Epidermal melanocyte (primary cell): ENCODE measurements around the gene CLEC2L.

Experiments
- DNase-seq: peaks from one replicate; pipeline ENCODE4 v3.0.0; 2011; ENCODE audit warnings: low spot score; ENCODE audit not compliant: insufficient read length

Gene CLEC2L

DNA sequence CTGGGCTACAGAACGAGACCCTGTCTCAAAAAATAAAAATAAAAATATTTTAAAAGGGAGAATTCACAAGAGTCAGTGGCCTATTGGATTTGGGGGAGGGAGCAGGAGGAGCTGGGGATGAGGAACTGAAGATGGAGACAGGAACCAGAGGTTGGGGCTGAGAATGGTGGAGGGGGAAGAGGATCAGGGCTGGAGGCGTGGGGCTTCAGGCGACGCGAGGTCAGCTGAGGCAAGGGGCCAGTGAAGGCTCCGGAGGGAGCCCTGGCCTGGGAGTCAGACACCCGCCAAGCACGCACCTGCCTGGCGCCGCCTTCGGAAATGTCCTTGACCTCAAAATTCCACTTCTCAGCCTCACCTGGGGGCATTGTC is 671 bp upstream of the CLEC2L start:
- DNase-seq, result no peak

- DNase-seq, result no peak
Measured at GRCh38 chr7:139523968-139524815, 707 bp downstream of the CLEC2L start.

DNA sequence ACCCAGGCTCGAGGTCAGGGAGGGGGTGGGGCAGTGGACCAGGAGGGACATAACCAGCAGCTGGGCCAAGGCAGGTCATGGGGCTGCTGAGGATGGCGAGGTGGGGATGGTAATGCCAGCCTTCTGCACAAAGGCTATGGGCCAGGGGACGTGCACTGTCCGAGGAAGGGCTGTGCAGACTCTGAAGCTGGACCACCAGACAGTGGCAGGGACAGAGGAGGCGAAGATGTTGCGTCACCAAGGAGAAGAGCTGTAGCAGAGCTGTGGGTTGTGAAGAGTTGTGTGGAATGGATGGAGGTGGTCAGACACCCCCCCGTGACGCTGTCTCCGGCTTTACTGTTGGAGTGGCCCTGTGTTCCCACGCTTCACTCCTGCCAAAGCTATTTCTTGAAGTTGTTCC is 1.8 kb downstream of the CLEC2L start:
- DNase-seq, result no peak

DNA sequence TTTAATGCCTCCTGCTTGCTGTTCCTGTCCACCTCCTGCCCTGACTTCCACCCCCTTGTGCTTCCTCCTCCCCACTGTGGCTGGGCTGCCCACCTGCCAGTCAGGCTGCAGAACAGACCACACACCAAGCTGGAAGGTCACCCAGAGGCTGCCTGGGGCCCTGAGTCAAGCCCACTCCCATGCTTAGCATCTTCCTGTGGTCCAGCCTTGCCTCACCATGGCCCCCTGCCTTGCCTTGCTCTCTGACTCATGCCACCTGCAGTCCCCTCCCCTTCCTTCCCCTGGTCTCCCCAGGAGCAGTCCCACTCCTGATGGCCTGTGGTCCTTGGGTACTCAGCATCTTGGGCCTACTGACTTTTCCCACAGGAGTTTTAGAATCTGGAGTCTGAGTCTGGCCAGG is 2.3 kb downstream of the CLEC2L start:
- no peak for DNase-seq

GRCh38 chr7:139526578-139527544 is 3.4 kb downstream of the CLEC2L start:
- no peak for DNase-seq

GRCh38 chr7:139531094-139531493 is 7.6 kb downstream of the CLEC2L start:
- no peak for DNase-seq

- no peak for DNase-seq
Measured at GRCh38 chr7:139532636-139533155, 9.2 kb downstream of the CLEC2L start.

GRCh38 chr7:139534096-139534495 is 10.6 kb downstream of the CLEC2L start:
- DNase-seq, result no peak

- DNase-seq, result no peak
Measured at GRCh38 chr7:139534966-139535651, 11.6 kb downstream of the CLEC2L start.

DNA sequence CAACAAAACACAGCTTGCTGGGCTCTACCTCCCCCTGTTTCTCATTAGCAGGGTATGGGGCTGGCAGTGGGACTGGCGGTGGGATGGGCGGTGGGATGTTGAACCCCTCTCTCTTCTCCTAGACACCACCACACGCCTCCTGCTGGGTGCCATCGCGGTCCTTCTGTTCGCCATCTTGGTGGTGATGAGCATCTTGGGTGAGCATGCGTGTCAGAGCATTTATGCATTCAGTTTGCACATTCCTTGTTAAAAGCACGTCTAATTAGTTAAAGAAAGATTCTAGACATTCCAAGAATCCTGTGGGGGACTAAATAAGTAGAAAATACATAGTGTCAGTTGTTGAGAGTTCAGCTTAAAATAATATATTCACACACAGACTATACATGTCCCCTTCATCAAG is 12.7 kb downstream of the CLEC2L start:
- DNase-seq, result no peak

DNA sequence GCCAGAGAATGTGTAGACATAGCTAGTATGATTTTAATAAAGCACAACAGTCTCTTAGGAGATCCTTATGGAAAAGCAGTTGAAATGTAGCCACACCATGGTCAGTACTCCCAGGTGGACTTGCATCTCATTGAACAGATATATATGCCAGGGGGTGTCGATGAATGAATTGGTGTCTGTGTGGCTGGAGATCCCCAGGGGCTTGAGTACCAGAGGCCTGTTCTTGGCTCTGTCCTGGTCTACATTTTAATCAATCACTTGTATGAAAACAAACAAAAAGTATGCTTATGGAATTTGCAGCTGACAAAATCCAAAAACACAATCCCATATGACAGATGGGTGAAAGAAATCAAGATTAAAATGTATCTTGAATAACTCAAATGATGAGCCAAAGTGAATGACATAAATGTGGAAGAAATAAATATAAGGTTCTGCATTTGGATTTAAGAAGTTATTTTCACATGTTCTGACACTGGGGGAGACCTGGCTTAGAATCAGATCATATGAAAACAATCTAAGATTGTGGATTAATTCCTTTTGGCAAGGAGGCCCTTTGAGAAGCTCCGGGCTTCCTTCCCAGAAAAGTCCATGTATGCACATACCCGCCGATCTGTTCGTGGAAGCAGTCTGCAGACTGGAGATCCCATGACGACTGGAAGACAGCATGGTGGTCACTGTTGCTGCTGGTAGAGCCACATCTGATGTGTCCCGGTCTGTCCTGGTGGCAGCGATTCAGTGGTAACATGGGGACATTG is 15.6 kb downstream of the CLEC2L start:
- DNase-seq, result no peak

DNA sequence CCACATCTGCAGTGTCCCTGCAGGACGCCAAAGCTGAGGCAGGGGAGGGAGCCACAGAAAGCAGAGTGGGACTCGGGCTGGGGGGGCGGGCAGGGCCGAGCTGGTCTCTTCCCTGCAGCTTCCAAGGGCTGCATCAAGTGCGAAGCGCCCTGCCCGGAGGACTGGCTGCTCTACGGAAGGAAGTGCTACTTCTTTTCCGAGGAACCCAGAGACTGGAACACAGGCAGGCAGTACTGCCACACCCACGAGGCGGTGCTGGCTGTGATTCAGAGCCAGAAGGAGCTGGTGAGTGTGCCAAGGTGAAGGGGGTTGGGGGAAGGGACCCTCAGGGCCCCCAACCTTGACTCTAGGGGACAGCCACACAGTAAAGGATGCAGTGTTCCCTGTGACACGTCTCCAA is 16.7 kb downstream of the CLEC2L start:
- no peak for DNase-seq

DNA sequence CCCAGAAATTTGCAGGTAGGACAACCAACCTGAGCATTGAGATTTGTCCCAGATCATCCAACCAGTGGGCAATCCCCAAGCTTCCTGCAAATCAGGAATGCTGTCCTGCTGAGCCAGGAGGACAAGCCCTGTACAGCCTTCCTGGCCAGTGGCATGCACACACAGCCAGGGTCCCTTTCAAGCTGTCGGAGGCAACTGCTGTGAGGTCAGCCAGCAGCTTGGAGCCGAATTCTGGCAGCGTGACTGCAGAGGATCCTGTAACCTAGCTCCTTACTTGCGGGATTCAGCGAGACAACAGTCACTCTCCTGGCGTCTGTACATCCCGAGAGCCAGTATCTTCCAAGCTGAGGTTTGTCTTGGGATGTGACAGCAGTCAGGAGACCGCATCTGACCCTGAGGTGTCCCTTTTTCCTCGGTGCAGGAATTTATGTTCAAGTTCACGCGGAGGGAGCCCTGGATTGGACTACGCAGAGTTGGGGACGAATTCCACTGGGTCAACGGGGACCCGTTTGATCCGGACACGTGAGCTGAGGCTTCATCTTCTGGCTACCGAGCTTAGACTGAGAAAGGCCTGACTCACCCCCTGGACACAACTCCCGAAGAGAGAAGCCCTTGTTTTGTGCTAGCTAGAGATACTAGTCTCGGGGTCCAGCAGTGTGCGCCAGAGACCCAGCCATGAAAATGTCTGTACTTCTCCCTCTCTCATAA is 18.3 kb downstream of the CLEC2L start:
- no peak for DNase-seq

DNA sequence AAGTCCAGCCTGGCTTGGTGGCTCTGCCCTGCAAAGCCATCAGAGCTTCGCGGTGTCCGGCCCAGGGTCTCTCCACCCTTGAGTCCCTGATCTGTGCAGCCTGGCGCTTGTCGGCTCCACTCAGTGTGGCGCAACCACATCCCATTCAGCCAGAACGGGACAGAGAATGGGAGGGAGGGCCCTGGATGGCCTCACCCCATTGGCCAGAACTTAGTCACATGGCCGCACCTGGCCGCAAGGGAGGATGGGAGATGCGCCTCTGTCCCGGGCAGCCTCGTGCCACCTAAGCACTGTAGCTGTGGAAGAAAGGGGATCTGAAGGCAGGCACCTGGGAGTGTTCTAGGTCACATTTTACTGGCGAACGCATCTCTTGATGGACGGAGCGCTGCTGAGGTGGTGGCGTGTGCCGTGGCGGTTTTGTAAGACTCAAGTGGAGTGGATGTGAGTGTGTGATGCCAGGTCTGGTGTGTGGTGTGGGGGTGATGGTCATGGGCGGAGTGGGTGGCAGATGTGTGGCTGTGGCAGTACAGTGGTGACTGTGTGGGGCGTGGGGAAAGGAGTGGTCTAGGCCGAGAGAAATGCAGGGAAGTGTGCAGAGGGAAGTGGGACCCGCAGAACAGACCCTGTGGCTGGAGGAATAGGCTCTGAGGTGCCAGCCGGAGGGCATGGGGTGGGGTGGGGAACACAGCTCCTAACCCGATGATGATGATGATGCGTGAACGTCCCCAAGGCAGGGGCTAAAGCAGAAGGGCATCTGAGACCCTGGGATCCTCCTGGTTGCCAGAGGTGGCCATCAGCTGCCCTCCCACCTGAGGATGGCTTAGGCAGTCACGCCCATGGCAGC is 19.0 kb downstream of the CLEC2L start:
- no peak for DNase-seq

GRCh38 chr7:139543801-139544603 is 20.5 kb downstream of the CLEC2L start:
- no peak for DNase-seq

DNA sequence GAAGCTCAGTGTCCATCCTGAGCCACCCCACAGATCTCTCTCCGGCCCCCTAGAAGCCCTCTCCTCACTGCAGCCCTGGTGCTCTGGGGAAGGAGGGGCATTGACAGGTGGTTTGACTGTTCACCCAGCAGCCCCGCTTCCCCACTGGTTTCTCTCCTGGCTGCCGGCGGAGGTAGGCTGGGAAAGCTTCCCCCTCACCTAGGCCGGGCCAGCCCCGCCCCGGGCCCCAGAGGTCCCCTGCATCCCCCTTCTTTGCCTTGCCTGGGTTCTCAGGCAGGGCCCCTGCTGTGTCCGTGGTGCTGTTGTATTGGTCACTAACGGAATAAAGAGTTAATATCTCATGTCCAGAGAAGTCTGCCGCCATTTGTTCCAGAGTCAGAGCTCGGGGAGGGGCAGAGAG is 21.2 kb downstream of the CLEC2L start:
- DNase-seq, result no peak

- no peak for DNase-seq
Measured at GRCh38 chr7:139548302-139549028, 25.0 kb downstream of the CLEC2L start.
